NCI-H2227 (cell line): Measurements from ENCODE around the gene UNC80.

ENCODE experiments used
- DNase-seq: peaks from one replicate; lab custom pipeline; 2025; ENCODE audit not compliant: unreplicated experiment; lab: John Stamatoyannopoulos, UW

Gene UNC80

DNA sequence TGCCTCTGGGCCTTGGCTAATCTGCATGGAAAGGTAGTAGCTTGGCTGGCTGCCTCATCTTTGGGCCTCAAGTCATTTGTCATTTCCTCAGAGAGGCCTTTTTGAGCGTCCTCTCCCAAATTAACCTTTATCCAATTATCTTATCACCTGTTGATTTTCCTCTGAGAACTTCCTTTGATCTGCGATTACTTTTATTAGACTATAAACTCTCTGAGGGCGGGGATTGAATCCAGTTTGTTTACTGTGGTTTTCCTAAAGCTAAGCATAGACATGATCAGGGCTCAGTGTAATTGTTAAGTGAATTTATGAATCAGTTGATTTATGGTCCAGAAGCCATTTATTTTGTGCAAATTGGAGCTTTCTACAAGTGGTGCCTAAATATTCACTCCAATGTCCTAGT lies 238.3 kb downstream of the UNC80 start:
- DNase-seq: no peak

DNA sequence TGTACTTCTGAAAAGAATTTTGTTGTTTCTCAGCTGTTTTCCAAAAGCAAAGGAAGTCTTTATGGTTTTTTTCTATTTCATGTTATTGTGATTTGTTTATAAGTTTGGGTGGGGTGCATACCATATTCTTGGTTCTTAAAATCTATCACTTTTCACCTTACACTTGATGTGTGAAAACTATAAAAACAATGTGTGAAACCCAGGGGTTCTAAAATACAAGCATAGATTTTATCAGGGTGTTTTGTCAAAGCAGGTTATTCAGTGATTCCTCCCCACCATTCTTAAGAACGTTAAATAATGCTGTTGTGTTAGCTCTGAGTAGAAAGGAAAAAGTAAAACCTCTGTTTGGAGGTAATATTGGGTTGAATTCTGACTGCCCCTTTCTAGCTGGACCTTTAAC lies 248.5 kb downstream of the UNC80 start:
- no peak for DNase-seq

DNA sequence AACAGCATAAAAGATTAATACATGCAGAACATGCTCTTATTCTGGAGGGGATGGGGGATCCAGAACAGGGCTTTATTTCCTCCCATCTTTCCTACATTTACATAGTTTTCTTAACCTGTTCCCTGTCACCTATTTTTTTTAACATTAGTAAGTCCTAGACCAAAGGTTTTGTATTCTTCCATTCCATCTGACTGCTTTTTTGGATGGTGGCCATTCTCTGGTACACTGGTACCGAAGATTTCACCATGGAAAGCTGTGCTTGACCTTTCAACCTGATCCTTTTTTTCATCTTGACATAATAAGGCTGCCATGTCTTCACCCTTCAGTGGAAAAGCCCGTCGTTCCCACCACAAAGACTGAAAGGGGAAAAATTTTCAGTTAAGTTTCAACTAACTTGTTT lies 251.2 kb downstream of the UNC80 start:
- no peak for DNase-seq

DNA sequence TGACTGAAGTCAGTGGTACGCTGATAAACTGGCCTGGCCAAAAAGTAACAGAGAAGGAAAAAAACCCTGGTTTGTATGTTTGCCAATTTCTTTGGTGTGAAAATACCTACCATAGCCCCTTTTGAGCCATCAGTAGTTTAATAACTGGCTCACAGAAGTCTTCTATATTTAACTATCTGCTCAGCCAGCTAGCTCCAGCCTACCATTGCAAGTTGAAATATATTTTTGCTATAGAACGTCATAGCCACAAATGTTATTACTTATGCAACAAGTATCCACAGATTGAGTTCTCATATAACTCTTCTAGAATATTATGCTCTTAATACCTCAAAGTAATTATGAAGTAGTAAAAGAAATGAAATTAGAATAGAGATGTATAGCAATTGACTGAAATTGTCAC lies 256.0 kb downstream of the UNC80 start:
- no peak for DNase-seq

DNA sequence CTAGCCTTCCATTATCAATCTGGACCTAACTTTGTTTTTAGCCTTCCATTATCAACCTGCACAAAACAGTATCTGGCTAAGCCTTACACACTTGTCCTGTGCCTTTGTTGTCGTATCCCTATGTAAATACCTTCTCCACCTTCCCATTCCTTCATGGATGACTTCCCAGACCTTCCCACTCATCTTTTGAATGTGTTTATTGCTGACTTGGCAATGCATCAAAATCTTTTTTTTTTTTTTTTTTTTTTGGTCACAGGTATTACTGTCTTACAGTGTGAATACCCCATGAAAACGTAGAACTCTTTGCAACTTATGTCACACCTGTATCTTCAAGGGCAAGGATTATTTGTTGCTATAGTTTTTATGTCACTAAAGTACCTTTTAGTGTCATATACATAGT lies 256.5 kb downstream of the UNC80 start:
- DNase-seq: no peak

DNA sequence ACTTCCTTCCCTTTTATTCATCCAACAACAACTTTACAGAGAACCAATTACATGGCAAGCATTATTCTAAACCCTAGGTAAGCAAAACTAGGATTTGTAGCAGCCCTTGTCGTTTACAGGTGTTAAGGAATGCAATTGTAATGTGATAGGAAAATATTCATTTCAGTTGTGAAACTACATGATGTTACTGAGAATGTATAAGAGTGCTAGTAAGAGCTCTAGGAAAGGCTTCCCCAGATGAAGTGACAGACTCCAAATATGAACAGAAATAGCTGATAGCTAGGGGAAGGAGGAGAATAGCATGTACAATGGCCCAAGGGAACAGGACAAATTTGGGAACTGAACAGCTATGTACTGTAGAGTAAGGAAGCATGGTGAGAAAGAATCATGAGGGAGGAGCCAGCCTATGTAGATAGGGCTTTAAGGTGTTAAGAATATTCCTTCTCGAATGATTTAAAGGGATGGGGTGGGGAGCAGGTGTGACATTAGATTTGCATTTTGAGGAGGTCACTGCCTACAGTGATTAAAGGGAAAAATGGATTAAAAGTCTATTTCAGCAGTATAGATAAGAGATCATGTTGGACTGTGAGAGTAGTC lies 262.6 kb downstream of the UNC80 start:
- no peak for DNase-seq

DNA sequence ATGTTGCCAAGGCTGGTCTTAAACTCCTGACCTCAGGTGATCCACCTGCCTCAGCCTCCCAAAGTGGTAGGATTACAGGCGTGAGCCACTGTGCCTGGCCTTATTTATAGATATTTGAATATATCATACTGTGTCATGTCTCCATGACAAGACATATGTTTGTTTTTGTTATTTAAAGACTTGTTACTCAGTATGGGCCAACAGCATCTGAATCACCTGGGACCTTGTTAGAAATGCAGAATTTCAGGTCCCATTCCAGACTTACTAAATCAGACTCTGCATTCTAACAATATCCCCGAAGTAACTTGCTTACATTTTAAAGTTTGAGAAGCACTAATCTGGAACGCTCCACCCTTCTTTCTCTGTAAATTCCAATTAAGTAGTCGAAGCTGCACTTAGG lies 264.0 kb downstream of the UNC80 start:
- DNase-seq: no peak

DNA sequence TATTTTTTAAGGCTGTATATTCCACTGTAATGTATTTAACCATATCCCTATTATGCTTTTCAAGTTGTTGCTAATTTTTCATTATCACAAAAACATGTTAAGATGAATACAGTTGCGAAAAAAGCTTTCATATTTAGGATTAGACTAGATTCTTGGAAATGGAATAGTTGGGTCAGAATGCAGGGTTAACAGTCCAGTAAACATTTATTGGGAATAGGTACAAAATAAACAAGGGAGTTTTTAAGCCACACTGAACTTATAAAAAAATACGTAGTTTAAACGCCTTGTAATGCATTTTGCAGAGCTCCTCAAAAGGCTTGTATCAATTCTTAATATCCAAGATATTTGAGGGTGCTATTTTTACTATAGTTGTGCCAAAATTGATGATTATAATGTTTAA lies 266.4 kb downstream of the UNC80 start:
- no peak for DNase-seq

DNA sequence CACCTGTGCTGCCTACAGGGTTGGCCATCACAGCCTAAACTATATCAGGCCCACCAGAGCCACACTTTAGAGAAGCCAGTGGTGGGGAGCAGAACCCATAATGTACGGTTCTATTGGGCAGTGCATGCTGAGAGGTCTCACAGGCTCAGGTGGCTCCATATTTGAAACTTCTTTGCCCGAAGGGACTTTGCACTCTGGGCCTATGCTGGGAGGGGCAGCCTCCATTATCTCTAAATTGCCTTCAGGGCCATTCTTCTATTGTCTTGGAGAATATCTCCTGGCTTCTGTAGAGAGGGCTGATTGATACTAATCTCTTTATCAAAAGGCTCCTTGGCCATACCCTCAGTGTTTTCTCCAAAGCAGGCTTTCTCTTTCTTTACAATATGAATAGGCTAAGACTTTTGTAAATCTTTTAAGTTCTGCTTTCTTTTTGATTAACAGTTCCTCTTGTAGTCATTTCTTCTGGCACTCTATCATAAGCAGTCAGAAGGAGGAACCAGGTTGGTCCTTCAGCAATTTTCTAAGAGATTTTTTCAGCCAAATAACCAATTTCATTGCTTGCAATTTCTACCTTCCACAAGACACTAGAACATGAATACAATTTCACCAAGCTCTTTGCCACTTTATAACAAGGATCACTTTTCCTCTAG lies 275.3 kb downstream of the UNC80 start:
- no peak for DNase-seq
